Pancreas (tissue), 10 donors: ENCODE measurements around the gene NCF4. TPM values are rescaled to one million over a fixed set of nuclear protein-coding genes. Genes with fewer than 3 reads are reported as not detected.

Experiments
- ATAC-seq, 4 donors: fragments of 200-7000 bp; cut with Tn5 transposase; one replicate each; pipeline versions ENCODE4 v1.8.0 to v1.9.1; 2020; ENCODE audit warnings: mild to moderate bottlenecking in 4 of 4, moderate library complexity in 4 of 4
- DNase-seq, 6 donors: peaks; one replicate each; pipeline ENCODE4 v3.0.0-alpha.2; 2020
- FAIRE-seq: peaks from 2 replicates; lab custom pipeline; 2012; peaks lifted over from hg19 to GRCh38; lab: Jason Lieb, UNC
- H3K27ac ChIP-seq, 4 donors: fragments of 200-600 bp; sonication (generic); 1 replicate in 3 of 4; 2 replicates in 1 of 4; pipeline versions ENCODE4 v1.5.0 to v1.8.0; 2020
- H3K27me3 ChIP-seq, 4 donors: fragments of 200-600 bp; one replicate each; pipeline ENCODE4 v1.8.0; 2021
- H3K36me3 ChIP-seq, 3 donors: fragments of 200-600 bp; sonication (generic) in 1 of 3; one replicate each; pipeline versions ENCODE4 v1.5.0 to v1.8.0; 2020 to 2021
- H3K4me1 ChIP-seq, 3 donors: fragments of 200-600 bp; one replicate each; pipeline ENCODE4 v1.8.0; 2021
- H3K4me3 ChIP-seq, 4 donors: fragments of 200-600 bp; sonication (generic) in 2 of 4; one replicate each; pipeline versions ENCODE4 v1.5.0 to v1.8.0; 2020 to 2021
- H3K9me3 ChIP-seq, 4 donors: fragments of 200-600 bp; one replicate each; pipeline ENCODE4 v1.8.0; 2021
- CTCF ChIP-seq, 4 donors: fragments of 200-600 bp; sonication (generic) in 3 of 4; IDR thresholded peaks; one replicate each; pipeline versions ENCODE4 v1.5.0 to v1.8.0; 2021; ENCODE audit warnings: antibody characterized with exemption in 4 of 4
- WGBS, 2 donors: extraction: QIAGEN DNeasy Blood & Tissue Kit; methylation state at CpG; one replicate each; pipeline ENCODE4 v1.1.7; 2013; 5-methylcytosine and 5-hydroxymethylcytosine counted together
- intact Hi-C, 3 donors: fragments of 100-400 bp; cut with DNase I; formaldehyde crosslinking; loops; one replicate each; pipeline versions ENCODE4 v1.11.1 to v1.14.2; 2022
- polyA plus RNA-seq, 2 donors: library from polyadenylated mRNA; stranded (reverse); fragments of 200-250 nt; gene quantifications; one replicate each; pipeline ENCODE4 v1.2.3, GENCODE V29; 2013
- total RNA-seq, 6 donors: library from RNA; stranded (reverse); fragmentation: NEBNext Ultra II Directional in 4 of 6; extraction: Animal tissue kit (Norgen Biotek cat#: 25700) in 4 of 6; gene quantifications; one replicate each; pipeline versions ENCODE4 v1.2.1 to v1.2.4, GENCODE V29; 2021 to 2023
- donor health status: healthy with polysubstance abuse.
- donor health status: DM: no; HTN: no; CAD: no; lungs with moderate emphysema.
- donor health status: DM: no; HTN: no; CAD: no.
- donor health status: control.
- donor health status: control.
- donor health status: Bipolar disorder and iron deficiency.
- donor health status: DM: yes; HTN: yes; CAD: no.
- donor health status: DM: no; HTN: no; CAD: no.
- donor health status: DM: no; HTN: no; CAD: no.
- donor health status: DM: yes; HTN: yes; CAD: no.

The NCF4 gene
- total and polyA plus RNA-seq, 8 donors = 0.32 to 7.1 (median 3.2) TPM

GRCh38 chr22:36902143-36902926 is 41.5 kb downstream of the NCF4 start:
- H3K27me3 ChIP-seq = no peaks in the 10 kb centered on the region
- 78 to 86% methylated on average over 8 of the region's 8 CpGs for WGBS, 2 donors
- ATAC-seq (peak in 1 of 4 donors; percentile 27), DNase-seq (no peak), FAIRE-seq (no peak)
- intact Hi-C loops = no loop called here
- H3K36me3 ChIP-seq = no peaks in the 10 kb centered on the region
- no peaks in the 10 kb centered on the region for H3K9me3 ChIP-seq
- TF ChIP-seq CTCF (IDR thresholded peaks at IDR 0.05) = no peak
- H3K4me1 ChIP-seq = no peaks in the 10 kb centered on the region
- H3K27ac ChIP-seq = no peak overlapping the region
- H3K4me3 ChIP-seq = no peak overlapping the region

- WGBS, 2 donors = 70 to 80% methylated on average over 6 of the region's 6 CpGs
- no peaks in the 10 kb centered on the region for H3K27me3 ChIP-seq
- H3K27ac ChIP-seq = no peak overlapping the region
- H3K36me3 ChIP-seq = no peaks in the 10 kb centered on the region
- H3K9me3 ChIP-seq = no peaks in the 10 kb centered on the region
- TF ChIP-seq CTCF (IDR thresholded peaks at IDR 0.05) = no peak
- H3K4me3 ChIP-seq = no peak overlapping the region
- H3K4me1 ChIP-seq = no peaks in the 10 kb centered on the region
- DNase-seq = no peak
- no peak for ATAC-seq
- no peak for FAIRE-seq
- intact Hi-C loops = no loop called here
Measured at GRCh38 chr22:36904260-36904880, 43.6 kb downstream of the NCF4 start.

- intact Hi-C loops = no loop called here
- no peak for FAIRE-seq
Measured at GRCh38 chr22:36907253-36908195, 46.7 kb downstream of the NCF4 start.

GRCh38 chr22:36910461-36910860 is 49.7 kb downstream of the NCF4 start:
- Histone ChIP-seq H3K4me1 (no peaks in the 10 kb centered on the region), H3K27me3 (no peaks in the 10 kb centered on the region), H3K27ac (no peak overlapping the region), H3K9me3 (no peaks in the 10 kb centered on the region), H3K36me3 (no peaks in the 10 kb centered on the region), H3K4me3 (no peak overlapping the region)
- intact Hi-C loops = no loop called here
- FAIRE-seq (no peak), DNase-seq (no peak), ATAC-seq (no peak)
- TF ChIP-seq CTCF (IDR thresholded peaks at IDR 0.05) = no peak

More at GRCh38 chr22:36907253-36908195, 46.7 kb downstream of the NCF4 start:
- DNase-seq = no peak
- no peaks in the 10 kb centered on the region for H3K4me1 ChIP-seq
- no peak for TF ChIP-seq CTCF (IDR thresholded peaks at IDR 0.05)
- H3K27ac ChIP-seq = no peak overlapping the region
- no peaks in the 10 kb centered on the region for H3K36me3 ChIP-seq
- H3K4me3 ChIP-seq = no peak overlapping the region
- no peaks in the 10 kb centered on the region for H3K27me3 ChIP-seq
- WGBS, 2 donors = 67 to 73% methylated on average over 7 of the region's 7 CpGs
- H3K9me3 ChIP-seq = no peaks in the 10 kb centered on the region
- ATAC-seq = no peak
